GOT3 (cell line): Measurements from ENCODE around the gene FOXD4L1.
"Not testable (repeated sequence)": the region's sequence is repeated elsewhere in the genome, so short reads cannot be mapped to it uniquely, and the experiment has no call there.

Experiments used
- DNase-seq: peaks from one replicate; lab custom pipeline; 2025; ENCODE audit warnings: mixed read lengths; lab: John Stamatoyannopoulos, UW

The FOXD4L1 gene

DNA sequence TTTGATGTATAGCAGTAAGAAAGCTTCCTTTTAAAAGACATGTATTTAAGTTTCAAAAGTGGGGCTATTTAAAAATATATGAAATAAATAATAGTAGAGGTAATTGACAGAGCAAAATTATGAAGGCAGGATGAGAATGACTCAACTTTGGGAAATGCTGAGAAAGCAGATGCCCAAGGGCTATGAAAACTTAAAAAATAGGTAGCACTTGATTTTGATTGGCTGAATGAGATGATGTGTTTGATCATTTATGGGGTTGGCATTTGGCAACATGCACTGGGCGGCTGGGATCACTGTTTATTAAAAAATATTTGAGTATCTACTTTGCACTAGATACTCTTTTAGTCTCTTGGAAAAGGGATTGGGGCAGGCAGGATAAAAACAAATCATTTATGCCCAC is 26.5 kb downstream of the FOXD4L1 start:
- not testable (repeated sequence) for DNase-seq

DNA sequence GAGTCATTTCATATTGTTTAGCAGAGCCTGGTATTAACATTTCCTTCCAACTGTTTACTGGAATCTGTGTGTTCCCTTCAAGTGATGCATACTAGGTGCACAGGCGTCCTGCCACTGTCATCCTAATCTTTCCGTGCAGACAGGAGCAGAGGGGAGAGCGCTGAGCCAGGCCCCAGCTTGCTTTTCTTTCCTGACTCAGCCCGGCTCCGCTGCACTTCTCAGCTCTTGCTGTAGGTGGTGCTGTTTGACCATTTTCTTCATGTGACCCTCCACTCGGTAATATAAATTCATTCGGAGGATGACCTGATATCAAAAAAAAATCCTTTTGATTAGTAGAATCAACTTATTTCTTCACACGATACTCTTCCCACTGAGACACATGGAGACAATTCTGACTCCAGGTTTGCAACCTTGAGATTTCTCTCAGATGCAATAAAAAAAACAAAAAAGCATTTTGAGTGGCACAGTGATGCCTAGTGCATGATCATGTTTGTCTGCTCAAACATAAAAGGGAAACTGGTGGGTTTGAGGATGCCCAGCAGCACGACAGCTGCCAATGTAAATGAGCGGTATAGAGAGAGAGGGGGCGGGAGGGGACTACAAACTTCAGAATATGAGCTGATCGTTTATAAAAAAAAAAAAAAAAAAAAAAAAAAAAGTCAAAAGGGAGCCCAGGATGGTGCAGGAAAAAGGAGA is 29.0 kb downstream of the FOXD4L1 start:
- DNase-seq = not testable (repeated sequence)

DNA sequence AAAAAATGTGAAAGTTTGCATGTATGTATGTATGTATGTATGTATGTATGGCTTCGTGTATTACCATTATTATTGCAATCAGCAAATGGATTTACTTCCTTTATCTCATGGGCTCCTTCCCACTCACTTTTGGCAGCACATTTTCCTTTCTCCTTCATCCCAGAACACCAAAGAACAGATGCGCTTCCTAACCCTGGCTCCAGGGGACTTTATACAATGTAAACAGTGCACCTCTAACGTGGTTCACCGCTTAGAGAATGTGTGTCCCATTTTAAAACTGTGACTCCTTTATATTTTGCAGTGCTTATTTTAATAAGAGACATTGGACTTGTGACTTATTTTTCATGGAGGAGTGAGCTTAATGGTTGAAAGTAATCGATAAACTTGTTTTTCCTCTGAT is 29.7 kb downstream of the FOXD4L1 start:
- DNase-seq = not testable (repeated sequence)

DNA sequence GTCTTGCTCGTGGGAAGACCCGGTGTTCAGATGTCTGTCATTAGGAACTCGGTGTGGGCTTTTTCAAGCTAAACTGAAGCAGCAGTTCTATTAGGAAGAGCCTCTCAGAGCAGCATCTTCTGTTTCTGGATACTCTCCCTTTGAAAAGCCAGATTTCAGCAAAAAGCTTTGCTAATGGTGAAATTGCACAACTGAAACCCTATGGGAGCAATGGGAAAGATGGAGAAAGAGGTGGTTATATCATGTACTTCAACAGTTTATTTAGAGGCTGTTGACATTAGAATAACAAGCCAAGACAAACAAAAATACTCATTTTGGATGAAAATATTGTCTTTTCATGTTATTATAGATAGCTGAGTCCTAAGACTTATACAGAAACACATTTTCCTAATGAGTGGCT is 30.4 kb downstream of the FOXD4L1 start:
- not testable (repeated sequence) for DNase-seq

DNA sequence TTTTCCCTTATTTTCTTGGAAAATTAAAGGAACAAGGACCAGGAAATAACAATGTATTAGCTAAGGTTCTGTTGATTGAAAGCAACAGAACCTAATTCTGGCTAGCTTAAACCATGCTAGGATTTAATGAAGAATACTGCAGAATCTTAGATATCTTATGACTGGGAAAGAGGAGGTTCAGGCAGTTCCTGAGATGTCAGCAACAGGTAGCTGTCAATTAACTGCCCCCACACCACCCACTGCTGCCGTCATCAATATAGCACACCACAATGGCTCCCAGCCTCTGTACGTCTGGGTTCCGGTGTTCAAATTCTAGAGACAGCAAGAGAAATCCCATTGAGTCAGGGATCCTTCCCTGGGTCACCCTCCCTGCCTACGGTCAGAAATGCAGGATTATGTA is 34.5 kb downstream of the FOXD4L1 start:
- not testable (repeated sequence) for DNase-seq

DNA sequence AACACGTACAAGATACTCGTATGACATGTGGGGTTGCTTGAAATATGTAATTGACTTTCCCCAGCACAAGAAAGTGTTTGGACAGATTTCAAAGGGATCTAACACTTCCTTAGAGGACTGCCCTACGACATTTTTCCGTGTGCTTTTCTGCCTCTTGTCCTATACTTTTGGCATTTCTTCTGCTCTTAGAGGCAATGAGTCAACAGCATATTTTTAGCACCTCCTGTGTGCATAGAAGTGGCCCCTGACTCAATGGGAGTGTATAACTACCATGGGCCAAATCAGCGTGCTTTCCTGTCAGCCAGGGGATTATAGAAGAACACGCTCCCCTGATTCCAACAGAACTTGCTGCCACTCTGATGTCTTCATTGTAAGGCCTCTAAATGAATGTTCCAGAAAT is 38.1 kb downstream of the FOXD4L1 start:
- DNase-seq = not testable (repeated sequence)

DNA sequence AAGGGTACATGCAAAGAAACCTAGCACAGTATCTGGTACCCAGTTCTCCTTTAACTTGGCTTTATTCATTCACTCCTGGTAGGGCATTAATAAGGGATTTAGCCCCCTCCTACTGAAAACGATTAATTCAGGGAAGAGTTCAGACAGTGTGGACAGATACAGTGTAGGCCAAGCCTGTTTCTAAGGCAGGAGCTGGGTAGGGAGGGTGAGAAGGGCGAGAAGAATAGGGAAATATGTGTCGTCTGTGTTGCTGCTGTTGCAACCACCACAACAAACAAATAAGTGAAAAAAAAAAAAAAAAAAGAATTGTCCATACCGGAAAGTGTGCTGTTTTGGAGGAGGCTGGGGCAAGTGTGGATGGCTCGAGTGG is 42.4 kb downstream of the FOXD4L1 start:
- DNase-seq = not testable (repeated sequence)

DNA sequence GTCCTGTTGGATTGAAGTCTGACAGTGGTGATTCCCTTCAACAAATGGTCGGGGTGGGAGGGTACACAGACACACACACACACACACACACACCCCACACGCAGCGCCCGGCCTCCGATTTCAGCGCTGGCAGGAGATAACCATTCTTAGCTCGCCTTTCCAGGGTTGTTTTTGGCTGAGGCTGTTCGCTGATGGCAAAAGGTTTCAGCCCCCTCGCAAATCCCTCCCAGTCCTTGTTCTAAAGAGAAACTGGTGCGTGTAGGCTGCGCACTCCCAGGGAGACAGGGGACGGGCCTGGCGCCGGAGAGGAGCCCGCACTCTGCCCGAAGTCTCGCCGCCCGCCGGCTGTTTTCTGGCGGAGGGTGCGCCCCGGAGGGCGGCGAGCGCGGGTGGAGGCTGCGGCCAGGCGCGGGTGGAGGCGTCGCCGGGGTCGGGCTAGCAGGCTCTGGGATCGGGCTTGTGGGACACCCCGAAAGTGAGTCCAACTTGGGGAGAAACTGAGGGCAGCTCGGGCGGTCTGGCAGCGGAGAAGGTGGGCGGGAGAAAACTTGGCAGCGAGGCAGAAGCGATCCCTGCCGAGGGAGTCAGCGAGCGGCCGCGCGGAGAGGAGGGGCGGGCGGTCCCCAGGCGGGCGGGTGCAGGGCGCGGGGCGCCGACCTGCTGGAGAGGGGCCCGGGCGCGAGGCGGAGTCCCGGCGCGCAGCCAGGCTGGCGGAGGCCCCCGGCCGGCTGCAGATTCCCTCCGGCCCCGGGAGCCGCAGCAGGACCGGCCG is 42.9 kb downstream of the FOXD4L1 start:
- not testable (repeated sequence) for DNase-seq

DNA sequence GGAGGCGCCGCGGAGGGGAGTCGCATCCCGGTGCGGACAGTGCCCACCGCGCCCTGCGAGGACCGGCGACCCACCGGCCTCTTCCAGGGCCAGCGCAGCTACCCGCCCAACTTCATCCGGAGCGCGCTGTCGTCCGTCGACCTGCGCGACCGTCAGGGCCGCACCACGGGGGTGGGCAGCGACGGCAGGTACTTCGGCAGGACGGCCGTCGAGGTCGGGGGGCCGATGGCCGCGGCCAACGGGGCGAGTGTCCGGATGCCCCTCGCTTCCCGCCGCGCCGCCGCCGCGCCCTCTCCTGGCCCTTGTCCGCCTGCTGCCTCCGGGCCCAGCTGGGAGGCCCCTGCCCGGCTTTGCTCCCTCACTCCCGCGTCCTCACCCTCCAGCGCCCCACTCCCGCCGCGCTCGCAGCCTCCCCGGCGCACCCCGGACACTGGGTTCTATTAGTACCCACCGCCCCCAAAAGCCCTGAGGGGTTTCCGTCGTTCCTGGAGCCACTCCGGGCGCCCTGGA is 43.6 kb downstream of the FOXD4L1 start:
- DNase-seq = not testable (repeated sequence)

DNA sequence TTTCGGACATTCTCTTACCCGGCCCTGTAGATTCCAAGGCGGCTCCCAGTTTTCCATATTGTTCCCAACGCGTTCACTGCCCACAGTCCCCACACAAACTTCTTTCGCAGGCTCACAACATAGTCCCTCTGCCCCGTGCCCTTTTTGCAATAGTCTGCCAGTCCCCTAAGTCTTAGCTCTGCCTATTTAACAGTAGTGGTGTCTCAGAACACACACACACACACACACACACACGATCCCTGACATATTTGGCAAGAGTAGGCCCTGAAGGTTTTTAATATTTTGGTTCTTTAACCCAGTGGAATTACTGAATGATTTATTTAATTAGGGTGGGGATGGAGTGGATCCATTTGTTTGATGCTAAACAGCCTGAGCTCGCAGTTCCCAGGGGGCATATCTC is 44.1 kb downstream of the FOXD4L1 start:
- not testable (repeated sequence) for DNase-seq
